Fibroblast of lung (primary cell): Measurements from ENCODE around the gene RNF39.

ENCODE experiments used
- EZH2 ChIP-seq: IDR thresholded peaks from 2 replicates; pipeline ENCODE4 v1.5.1; 2012; ENCODE audit warnings: low read length, control low read depth, mild to moderate bottlenecking; ENCODE audit errors: missing control alignments
- TF ChIP-seq, protein P1 (sequence below), 2 donors: IDR thresholded peaks in 1 of 2; conservative IDR thresholded peaks in 1 of 2; 1 replicate in 1 of 2; 2 replicates in 1 of 2; pipeline ENCODE4 v1.5.1; 2011 to 2012; ENCODE audit warnings: low read length in 2 of 2, control low read depth in 1 of 2, inconsistent platforms in 1 of 2, low read depth in 1 of 2, mild to moderate bottlenecking in 1 of 2

DNA sequence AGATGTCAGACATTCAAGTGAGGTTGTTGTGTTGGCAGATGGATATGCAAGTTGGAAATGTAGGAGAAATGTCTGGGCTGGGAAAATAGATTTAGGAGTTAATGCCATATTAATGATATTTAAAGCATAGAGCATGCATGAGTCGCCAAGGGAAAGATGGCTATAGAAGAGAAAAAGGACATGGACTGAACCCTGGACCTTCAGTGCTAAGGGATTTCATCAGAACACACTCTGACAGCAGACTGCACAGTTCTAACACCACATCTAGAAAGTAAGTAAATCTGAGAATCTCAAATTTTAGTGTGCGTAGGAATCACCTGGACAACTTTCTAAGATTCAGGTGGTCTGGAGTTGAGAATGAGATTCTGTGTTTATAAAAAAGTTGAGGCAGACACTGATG lies 31.8 kb downstream of the RNF39 start:
- TF ChIP-seq, protein P1, sequence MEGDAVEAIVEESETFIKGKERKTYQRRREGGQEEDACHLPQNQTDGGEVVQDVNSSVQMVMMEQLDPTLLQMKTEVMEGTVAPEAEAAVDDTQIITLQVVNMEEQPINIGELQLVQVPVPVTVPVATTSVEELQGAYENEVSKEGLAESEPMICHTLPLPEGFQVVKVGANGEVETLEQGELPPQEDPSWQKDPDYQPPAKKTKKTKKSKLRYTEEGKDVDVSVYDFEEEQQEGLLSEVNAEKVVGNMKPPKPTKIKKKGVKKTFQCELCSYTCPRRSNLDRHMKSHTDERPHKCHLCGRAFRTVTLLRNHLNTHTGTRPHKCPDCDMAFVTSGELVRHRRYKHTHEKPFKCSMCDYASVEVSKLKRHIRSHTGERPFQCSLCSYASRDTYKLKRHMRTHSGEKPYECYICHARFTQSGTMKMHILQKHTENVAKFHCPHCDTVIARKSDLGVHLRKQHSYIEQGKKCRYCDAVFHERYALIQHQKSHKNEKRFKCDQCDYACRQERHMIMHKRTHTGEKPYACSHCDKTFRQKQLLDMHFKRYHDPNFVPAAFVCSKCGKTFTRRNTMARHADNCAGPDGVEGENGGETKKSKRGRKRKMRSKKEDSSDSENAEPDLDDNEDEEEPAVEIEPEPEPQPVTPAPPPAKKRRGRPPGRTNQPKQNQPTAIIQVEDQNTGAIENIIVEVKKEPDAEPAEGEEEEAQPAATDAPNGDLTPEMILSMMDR (conservative IDR thresholded peaks at IDR 0.05 in 1 of 2, IDR thresholded peaks at IDR 0.05 in 1 of 2; ENCODE audit: low read depth in 1 of 2, low read length in 2 of 2) = no peak
- TF ChIP-seq EZH2 = no peak
